Stimulated activated naive CD8-positive, alpha-beta T cell treated with anti-CD3 and anti-CD28 coated beads, Interleukin-15, Interleukin-2, amounts not matched to agents 100 ng/mL and 50 ng/mL, for 24 hours (primary cell): ENCODE data around the gene ALKBH3.

ENCODE experiments used
- H3K27ac Mint-ChIP-seq: one replicate; pipeline ENCODE4 v1.8.0; 2021; ENCODE audit warnings: mild to moderate bottlenecking, mixed read lengths
- H3K27me3 Mint-ChIP-seq: one replicate; pipeline ENCODE4 v1.8.0; 2021; ENCODE audit warnings: mixed read lengths
- H3K36me3 Mint-ChIP-seq: one replicate; pipeline ENCODE4 v1.8.0; 2021; ENCODE audit warnings: low read depth, mixed read lengths
- H3K4me1 Mint-ChIP-seq: one replicate; pipeline ENCODE4 v1.8.0; 2021; ENCODE audit warnings: low read depth, mixed read lengths
- H3K4me3 Mint-ChIP-seq: one replicate; pipeline ENCODE4 v1.8.0; 2021; ENCODE audit warnings: mild to moderate bottlenecking, mixed read lengths
- H3K9me3 Mint-ChIP-seq: one replicate; pipeline ENCODE4 v1.8.0; 2021; ENCODE audit warnings: mixed read lengths

ALKBH3 gene

GRCh38 chr11:43868852-43869567, 11.6 kb upstream of the ALKBH3 start:
- peaks cover 49% of the 10 kb centered on the region for H3K27me3 Mint-ChIP-seq
- peak overlapping the region; percentile 73 for H3K27ac Mint-ChIP-seq

DNA sequence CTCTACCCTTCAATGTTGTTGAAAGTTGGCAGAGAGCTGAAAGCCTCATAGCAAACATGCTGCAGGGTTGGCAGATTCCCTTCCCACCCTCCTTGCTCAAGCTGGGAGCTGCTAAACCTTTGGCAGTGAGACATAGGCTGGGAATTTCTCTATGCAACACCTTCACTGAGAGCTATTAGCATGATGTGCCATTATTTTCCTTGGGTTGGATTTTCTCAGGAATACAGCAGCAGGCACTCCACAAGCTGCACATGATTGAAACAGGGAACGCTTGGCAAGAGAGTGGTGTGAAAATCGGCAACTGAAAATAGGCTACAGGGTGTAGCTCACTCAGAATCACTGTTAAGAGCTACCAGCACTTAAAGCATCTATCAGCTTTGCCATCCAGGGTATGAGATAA, 9.6 kb upstream of the ALKBH3 start:
- Mint-ChIP-seq H3K36me3 (no peaks in the 10 kb centered on the region), H3K27me3 (peaks cover 50% of the 10 kb centered on the region), H3K9me3 (no peaks in the 10 kb centered on the region), H3K27ac (no peak overlapping the region), H3K4me3 (no peak overlapping the region), H3K4me1 (peaks cover 29% of the 10 kb centered on the region)

More at GRCh38 chr11:43868852-43869567, 11.6 kb upstream of the ALKBH3 start:
- H3K9me3 Mint-ChIP-seq, result no peaks in the 10 kb centered on the region
- no peaks in the 10 kb centered on the region for H3K36me3 Mint-ChIP-seq
- peaks cover 34% of the 10 kb centered on the region for H3K4me1 Mint-ChIP-seq
- H3K4me3 Mint-ChIP-seq, result peak overlapping the region; percentile 37

GRCh38 chr11:43872995-43873394, 7.6 kb upstream of the ALKBH3 start:
- no peaks in the 10 kb centered on the region for H3K9me3 Mint-ChIP-seq
- peaks cover 52% of the 10 kb centered on the region for H3K27me3 Mint-ChIP-seq
- H3K27ac Mint-ChIP-seq, result no peak overlapping the region

DNA sequence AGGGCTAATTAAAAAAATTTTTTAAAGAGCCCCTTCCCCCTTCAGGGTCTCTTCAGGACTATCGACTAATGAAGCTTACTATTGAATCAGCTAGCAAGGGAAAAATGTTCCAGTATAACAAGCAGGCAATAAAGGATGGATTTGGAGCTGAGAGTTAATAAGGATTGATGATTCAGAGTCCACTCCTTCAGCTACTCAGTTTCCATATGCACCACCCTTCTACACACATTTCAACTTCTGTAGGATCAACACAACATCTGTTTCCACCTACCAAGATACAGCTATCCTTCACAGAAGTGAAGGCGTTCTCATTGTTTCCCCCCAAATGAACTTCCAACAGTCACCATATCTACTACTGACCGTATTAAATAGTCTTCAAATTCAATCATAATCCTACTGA, 6.6 kb upstream of the ALKBH3 start:
- Mint-ChIP-seq H3K9me3 (no peaks in the 10 kb centered on the region), H3K27ac (no peak overlapping the region), H3K4me1 (peaks cover 11% of the 10 kb centered on the region), H3K4me3 (no peak overlapping the region), H3K36me3 (no peaks in the 10 kb centered on the region), H3K27me3 (peaks cover 54% of the 10 kb centered on the region)

More at GRCh38 chr11:43872995-43873394, 7.6 kb upstream of the ALKBH3 start:
- no peak overlapping the region for H3K4me3 Mint-ChIP-seq
- no peaks in the 10 kb centered on the region for H3K36me3 Mint-ChIP-seq
- H3K4me1 Mint-ChIP-seq, result peaks cover 22% of the 10 kb centered on the region

DNA sequence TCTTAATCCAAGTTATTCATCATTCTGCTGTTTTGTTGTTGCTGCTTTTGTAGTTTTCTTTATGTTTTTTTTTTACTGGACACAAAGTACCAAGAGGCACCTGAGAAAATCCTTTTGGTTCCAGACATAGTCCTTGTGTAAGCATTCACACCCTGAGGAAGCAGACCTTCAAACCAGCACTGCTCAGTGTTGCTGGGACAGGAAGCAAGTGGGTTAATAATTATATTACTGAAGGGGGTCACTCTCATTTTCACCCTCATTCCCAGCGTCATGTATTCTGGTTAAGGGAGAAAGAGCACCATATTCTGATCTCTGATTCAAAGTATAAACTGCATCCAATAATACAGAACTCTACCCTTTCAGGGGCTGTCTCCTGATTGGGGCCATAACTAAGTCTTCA, 5.9 kb upstream of the ALKBH3 start:
- Mint-ChIP-seq H3K36me3 (no peaks in the 10 kb centered on the region), H3K27me3 (peaks cover 54% of the 10 kb centered on the region)

GRCh38 chr11:43879789-43880639, 617 bp upstream of the ALKBH3 start:
- Mint-ChIP-seq H3K36me3 (peaks cover 24% of the 10 kb centered on the region), H3K9me3 (no peaks in the 10 kb centered on the region), H3K27ac (peak overlapping the region; percentile 90), H3K27me3 (peaks cover 15% of the 10 kb centered on the region), H3K4me3 (peak overlapping the region; percentile 86), H3K4me1 (peaks cover 25% of the 10 kb centered on the region)

More for the DNA sequence above, 5.9 kb upstream of the ALKBH3 start:
- no peak overlapping the region for H3K27ac Mint-ChIP-seq
- H3K9me3 Mint-ChIP-seq, result no peaks in the 10 kb centered on the region
- H3K4me1 Mint-ChIP-seq, result peaks cover 5% of the 10 kb centered on the region
- H3K4me3 Mint-ChIP-seq, result no peak overlapping the region

- Mint-ChIP-seq H3K4me3 (no peak overlapping the region), H3K36me3 (peaks cover 69% of the 10 kb centered on the region), H3K27me3 (no peaks in the 10 kb centered on the region), H3K27ac (no peak overlapping the region), H3K4me1 (no peaks in the 10 kb centered on the region), H3K9me3 (no peaks in the 10 kb centered on the region)
Measured at GRCh38 chr11:43892851-43893250, 12.2 kb downstream of the ALKBH3 start.

- no peak overlapping the region for H3K4me3 Mint-ChIP-seq
- H3K9me3 Mint-ChIP-seq, result no peaks in the 10 kb centered on the region
- H3K27ac Mint-ChIP-seq, result no peak overlapping the region
- H3K27me3 Mint-ChIP-seq, result no peaks in the 10 kb centered on the region
- no peaks in the 10 kb centered on the region for H3K4me1 Mint-ChIP-seq
- H3K36me3 Mint-ChIP-seq, result peaks cover 83% of the 10 kb centered on the region
Measured at GRCh38 chr11:43894546-43894945, 13.9 kb downstream of the ALKBH3 start.

- H3K27ac Mint-ChIP-seq, result no peak overlapping the region
- H3K9me3 Mint-ChIP-seq, result no peaks in the 10 kb centered on the region
- no peak overlapping the region for H3K4me3 Mint-ChIP-seq
- H3K36me3 Mint-ChIP-seq, result peaks cover 76% of the 10 kb centered on the region
- H3K27me3 Mint-ChIP-seq, result no peaks in the 10 kb centered on the region
- no peaks in the 10 kb centered on the region for H3K4me1 Mint-ChIP-seq
Measured at GRCh38 chr11:43895601-43896000, 15.0 kb downstream of the ALKBH3 start.

DNA sequence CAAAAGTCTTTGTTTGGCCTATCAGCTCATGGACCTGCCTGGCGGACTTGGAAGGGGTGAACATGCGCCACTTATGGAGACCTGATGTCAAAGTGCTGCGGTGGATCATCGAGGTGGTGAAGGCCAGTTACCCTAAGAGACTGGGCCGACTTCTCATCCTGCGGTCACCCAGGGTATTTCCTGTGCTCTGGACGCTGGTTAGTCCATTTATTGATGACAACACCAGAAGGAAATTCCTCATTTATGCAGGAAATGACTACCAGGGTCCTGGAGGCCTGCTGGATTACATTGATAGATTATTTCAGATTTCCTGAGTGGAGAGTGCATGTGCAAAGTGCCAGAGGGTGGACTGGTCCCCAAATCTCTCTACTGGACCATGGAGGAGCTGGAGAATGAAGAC, 17.9 kb downstream of the ALKBH3 start:
- H3K4me1 Mint-ChIP-seq, result no peaks in the 10 kb centered on the region
- H3K36me3 Mint-ChIP-seq, result peaks cover 80% of the 10 kb centered on the region

DNA sequence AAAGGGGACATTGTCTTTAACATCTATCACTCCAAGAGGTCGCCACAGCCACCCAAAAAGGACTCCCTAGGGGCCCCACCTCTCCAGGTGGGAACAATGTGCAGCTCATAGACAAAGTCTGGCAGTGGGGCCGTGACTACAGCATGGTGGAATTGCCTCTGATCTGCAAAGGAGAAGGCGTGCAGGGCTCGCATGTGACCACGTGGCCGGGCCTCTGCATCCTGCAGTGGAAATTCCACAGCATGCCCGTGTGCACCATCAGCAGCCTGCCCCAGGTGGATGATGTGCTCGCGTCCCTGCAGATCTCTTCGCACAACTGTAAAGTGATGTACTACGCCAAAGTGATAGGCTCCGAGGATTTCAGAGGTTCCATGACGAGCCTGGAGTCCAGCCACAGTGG, 18.5 kb downstream of the ALKBH3 start:
- no peaks in the 10 kb centered on the region for H3K4me1 Mint-ChIP-seq
- no peak overlapping the region for H3K27ac Mint-ChIP-seq
- H3K9me3 Mint-ChIP-seq, result no peaks in the 10 kb centered on the region
- H3K36me3 Mint-ChIP-seq, result peaks cover 82% of the 10 kb centered on the region
- no peaks in the 10 kb centered on the region for H3K27me3 Mint-ChIP-seq
- H3K4me3 Mint-ChIP-seq, result no peak overlapping the region

More for the DNA sequence above, 17.9 kb downstream of the ALKBH3 start:
- Mint-ChIP-seq H3K27ac (no peak overlapping the region), H3K27me3 (no peaks in the 10 kb centered on the region), H3K9me3 (no peaks in the 10 kb centered on the region), H3K4me3 (no peak overlapping the region)

DNA sequence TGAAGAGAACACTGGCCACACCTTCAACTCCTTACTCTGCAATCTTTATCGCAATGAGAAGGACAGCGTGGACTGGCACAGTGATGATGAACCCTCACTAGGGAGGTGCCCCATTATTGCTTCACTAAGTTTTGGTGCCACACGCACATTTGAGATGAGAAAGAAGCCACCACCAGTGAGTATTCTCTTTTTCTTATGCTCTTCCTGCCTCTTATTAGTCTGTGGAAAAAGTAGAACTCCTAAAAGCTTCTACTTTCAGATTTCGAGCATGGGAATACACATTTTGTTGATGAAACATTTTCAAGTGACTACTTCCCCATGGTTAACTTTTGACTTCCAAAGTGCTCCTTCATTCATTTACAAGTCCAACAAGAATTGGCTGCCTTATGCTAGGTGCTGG, 20.9 kb downstream of the ALKBH3 start:
- H3K27me3 Mint-ChIP-seq, result no peaks in the 10 kb centered on the region
- H3K27ac Mint-ChIP-seq, result peak overlapping the region; percentile 4
- no peak overlapping the region for H3K4me3 Mint-ChIP-seq
- no peaks in the 10 kb centered on the region for H3K9me3 Mint-ChIP-seq
- H3K36me3 Mint-ChIP-seq, result peaks cover 73% of the 10 kb centered on the region
- peaks cover 3% of the 10 kb centered on the region for H3K4me1 Mint-ChIP-seq

DNA sequence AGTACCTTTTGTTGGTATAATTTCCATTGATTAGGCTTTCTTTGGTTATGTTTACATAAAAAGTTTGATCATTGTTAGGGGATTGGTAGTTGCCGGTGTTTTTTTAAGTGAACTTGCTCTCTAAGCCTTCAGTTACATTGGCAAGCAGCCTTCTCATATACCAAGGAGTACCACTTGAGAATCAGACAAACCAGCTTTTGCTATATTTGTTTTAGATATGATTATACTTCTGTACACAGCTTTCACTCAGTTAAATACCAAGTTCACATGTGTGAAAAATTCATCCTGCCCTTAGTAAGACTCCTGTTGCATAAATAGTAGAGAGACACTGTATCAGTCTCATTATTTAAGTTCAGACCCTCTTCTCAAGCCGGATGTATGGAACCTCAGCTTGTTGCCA, 22.4 kb downstream of the ALKBH3 start:
- H3K4me3 Mint-ChIP-seq, result no peak overlapping the region
- H3K27me3 Mint-ChIP-seq, result no peaks in the 10 kb centered on the region
- H3K27ac Mint-ChIP-seq, result no peak overlapping the region
- H3K9me3 Mint-ChIP-seq, result no peaks in the 10 kb centered on the region
- peaks cover 15% of the 10 kb centered on the region for H3K4me1 Mint-ChIP-seq
- peaks cover 77% of the 10 kb centered on the region for H3K36me3 Mint-ChIP-seq

GRCh38 chr11:43903969-43904368, 23.3 kb downstream of the ALKBH3 start:
- no peak overlapping the region for H3K4me3 Mint-ChIP-seq
- peaks cover 74% of the 10 kb centered on the region for H3K36me3 Mint-ChIP-seq
- no peaks in the 10 kb centered on the region for H3K9me3 Mint-ChIP-seq
- H3K27me3 Mint-ChIP-seq, result no peaks in the 10 kb centered on the region
- no peak overlapping the region for H3K27ac Mint-ChIP-seq
- peaks cover 15% of the 10 kb centered on the region for H3K4me1 Mint-ChIP-seq

- H3K27ac Mint-ChIP-seq, result no peak overlapping the region
- H3K9me3 Mint-ChIP-seq, result no peaks in the 10 kb centered on the region
- peaks cover 15% of the 10 kb centered on the region for H3K4me1 Mint-ChIP-seq
- no peak overlapping the region for H3K4me3 Mint-ChIP-seq
- H3K36me3 Mint-ChIP-seq, result peaks cover 73% of the 10 kb centered on the region
- no peaks in the 10 kb centered on the region for H3K27me3 Mint-ChIP-seq
Measured at GRCh38 chr11:43904742-43905535, 24.3 kb downstream of the ALKBH3 start.
